ENCODE data around the gene SKI.

The SKI gene

DNA sequence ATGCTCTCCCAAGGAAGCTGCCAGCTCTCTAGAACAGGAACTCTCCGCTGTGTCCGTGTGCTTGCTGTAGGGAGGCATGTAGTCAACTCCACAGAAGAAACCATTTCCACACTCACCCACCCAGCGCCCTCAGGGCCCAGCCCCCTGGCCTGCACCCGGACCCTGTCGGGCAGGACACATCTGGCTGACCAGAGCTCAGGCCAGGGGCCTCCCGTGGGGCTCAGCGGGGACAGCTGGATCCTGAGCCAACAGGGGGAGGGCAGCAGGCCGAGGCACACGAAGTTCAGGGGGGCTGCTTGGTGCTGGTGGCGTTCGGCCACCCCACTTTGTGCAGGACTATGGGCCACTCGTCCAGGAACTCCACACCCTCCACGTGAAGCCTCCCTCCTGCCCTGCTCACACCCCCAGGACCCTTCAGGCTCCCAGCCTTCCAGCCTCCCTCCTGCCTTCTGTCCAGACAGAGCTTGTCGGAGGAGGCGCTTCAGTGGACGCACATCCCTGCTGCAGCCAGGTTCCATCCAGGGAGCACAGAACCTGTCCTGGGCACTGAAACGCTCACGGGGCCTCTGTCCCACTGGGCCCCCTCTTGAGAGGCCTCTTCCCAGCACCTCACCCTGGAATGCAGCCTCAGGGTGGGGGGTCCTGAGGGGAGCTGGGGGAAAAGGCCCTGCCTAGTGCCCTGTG is 18.6 kb upstream of the SKI start:
- DNase-seq: no peak

DNA sequence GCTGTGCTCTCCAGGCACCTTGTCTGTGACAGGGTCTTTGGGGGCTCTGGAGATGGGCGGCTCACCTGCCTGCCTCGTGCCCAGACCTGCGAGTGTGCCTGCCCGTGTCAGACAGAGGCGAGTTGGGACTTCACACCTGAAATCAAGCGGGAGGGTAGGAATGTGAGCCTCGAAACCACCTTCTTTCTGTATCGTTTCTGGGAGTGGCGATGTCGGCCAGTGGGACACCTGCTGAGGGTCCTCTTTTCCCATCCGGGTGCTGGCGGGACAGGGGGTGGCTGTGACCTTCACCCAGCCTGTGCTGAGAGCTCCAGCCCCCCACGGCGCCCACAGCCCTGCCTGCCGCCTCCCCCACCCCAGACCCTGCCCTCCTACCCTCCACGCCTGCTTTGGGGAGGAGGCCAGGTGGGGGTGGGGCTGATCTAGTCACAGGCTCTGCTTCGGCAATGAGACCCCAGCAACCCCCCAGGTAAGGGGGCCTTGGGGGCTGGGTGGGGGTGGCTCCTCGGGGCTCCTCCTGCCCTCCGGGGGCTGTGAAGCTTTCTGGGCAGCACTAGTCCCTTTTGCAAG is 17.9 kb upstream of the SKI start:
- DNase-seq: no peak

DNA sequence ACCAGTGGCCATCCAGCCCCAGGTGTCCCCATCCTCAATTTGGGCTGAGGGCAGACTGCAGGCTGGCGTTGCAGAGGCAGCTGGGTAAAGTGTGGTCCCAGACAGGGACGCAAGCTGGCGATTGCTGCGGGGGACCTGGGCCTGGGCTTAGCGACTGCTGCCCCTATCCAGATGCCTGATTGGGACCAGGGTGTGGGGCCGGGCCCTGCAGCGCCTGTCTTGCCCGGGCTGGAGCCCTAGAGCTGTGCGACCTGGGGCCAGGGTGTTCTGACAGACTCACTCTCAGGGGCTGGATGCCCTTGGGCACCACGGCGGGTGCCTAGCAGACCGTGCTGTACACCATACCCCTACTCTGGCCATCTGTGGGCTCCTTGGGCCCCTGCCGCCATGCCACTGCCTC is 17.3 kb upstream of the SKI start:
- no peak for DNase-seq

- no peak for DNase-seq
These were observed 15.9 kb upstream of the SKI start for GRCh38 chr1:2212274-2212531.

- DNase-seq: peak; percentile 99
These were observed 15.3 kb upstream of the SKI start for GRCh38 chr1:2212532-2213491.

DNA sequence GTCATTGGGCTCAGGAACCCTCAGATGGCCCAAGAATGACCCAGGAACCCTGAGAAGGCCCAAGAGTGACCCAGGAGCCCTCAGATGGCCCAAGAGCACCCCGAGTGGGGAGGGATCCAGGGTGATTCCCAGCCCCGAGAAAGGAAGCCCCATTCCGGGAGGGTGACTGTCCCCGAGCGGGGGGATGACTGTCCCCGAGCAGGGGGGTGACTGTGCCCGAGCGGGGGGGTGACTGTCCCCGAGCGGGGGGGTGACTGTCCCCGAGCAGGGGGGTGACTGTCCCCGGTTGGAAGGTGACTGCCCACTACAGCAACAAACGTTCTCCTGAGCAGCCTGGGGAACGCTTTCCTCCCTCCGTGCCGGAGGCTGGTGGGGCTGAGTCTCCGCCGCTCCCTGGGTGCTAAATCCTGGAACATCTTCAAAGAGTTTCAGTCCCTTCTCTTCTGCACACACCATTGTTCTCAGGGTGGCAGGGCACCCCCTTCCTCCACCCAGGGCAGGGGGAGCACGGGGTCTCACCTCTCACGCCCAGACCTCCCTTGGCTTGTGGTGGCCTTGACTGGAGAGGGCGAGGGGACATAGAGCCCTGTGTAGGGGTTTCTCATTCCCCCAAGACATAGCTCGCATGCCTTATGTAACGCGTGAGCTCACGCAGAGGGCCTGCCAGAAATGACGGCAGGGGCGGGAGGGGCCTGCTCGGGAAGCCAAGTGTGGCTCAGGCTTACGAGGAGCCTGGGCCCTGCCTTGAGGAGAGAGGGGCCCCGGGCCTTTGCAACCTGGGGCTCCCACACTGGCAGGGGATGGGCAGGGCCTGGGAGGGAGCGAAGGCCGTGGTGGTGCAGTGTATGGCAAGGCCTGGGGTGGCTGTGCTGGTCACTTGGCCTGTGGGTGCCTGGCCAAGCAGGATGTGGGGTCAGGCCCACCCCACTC is 14.3 kb upstream of the SKI start:
- peak; percentile 89 for DNase-seq

GRCh38 chr1:2214541-2215241 is 13.4 kb upstream of the SKI start:
- DNase-seq: no peak

DNA sequence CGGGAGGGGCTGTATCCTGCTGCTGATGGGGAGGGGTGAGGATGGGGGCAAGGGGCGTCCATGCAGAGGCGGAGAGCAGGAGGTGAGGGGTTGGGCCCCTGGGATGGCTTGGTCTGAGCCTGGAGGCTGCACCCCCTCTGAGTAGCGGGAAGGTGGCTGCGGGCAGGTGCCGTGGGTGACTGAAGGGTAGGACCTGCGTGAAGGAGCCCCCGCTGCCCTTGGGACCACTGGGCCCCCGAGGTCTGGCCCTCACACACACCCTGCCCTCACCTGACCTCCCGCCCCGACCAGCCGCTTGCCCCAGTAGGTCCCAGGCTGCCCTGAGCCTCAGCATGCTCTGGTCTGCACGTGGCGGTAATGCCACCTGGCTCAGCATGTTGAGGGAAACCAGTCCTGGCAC is 12.8 kb upstream of the SKI start:
- DNase-seq: no peak

DNA sequence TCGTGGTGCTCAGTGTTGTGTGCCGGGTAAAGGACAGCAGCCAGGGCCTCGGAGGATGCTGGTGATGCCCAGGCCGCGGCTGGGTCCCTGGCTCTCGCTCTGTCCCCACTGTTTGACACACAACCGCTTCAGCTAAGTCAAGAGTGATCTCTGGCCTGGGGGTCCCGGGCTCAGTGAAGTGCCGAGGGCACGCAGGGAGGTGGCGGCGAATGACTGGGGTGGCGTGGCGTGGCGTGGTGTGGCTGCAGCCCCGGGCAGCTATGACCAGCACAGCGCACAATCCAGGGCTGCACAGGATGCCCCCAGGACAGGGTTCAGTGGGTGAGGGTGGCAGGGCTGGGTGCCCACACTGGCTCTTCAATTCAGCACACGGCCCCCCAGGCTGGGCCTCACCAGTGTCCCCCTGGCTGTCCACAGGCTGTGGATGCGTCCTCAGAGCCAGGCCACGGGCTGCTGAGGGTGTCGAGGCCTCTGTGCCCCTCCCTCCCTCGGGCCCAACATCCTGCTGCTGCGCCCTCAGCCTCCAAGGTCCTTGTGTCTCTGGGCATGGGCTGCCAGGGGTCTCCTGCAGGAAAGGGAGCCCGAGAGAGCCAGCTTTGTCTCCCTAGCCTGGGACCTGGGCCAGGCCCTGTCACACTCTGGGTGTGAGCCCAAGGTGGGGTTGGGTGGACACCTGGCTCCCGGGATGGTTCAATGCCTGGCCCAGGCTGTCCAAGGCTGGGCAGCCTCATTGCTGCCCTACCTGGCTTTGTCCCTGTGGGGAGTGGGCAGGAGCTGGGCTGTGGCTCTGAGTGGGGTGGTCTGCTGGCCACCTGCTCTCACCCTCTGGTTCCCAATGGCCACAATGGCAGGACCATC is 12.0 kb upstream of the SKI start:
- no peak for DNase-seq

- no peak for DNase-seq
These were observed 11.4 kb upstream of the SKI start for GRCh38 chr1:2216767-2217058.

DNA sequence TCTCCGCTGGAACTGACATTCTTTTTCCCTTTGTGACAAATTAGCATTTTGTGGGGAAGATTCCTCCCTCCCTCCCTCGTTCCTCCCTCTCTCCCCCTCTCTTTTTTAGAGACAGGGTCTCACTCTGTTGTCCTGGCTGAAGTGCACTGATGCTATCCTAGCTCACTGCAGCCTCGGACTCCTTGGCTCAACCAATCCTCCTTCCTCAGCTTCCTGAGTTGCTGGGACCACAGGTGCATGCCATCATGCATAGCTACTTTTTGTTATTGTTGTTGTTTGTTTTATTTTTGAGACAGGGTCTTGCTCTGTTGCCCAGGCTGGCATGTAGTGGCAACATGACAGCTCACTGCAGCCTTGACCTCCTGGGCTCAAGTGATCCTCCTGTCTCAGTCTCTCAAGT is 6.8 kb upstream of the SKI start:
- no peak for DNase-seq

DNA sequence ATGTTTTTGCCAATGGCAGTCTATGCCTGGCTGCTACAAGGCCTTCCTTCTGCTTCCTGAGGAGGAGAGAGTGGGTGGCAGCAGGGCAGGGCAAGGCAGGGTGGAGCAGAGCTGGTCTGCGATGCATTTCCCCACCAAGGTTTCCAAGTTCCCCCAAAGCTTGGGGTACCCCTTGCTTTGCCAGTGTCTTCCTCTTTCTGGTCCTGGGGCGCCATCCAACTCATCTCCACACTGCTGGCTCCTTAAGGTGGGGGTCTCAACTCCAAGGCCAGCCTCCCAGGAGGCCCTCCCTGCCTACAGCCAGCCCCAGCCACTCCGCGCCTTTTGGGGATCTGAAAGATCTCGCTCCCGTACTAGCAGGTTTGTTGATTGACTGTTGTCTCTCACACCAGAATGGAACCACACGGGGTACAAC is 3.9 kb upstream of the SKI start:
- DNase-seq: no peak

GRCh38 chr1:2224631-2225428 is 3.3 kb upstream of the SKI start:
- DNase-seq: no peak

DNA sequence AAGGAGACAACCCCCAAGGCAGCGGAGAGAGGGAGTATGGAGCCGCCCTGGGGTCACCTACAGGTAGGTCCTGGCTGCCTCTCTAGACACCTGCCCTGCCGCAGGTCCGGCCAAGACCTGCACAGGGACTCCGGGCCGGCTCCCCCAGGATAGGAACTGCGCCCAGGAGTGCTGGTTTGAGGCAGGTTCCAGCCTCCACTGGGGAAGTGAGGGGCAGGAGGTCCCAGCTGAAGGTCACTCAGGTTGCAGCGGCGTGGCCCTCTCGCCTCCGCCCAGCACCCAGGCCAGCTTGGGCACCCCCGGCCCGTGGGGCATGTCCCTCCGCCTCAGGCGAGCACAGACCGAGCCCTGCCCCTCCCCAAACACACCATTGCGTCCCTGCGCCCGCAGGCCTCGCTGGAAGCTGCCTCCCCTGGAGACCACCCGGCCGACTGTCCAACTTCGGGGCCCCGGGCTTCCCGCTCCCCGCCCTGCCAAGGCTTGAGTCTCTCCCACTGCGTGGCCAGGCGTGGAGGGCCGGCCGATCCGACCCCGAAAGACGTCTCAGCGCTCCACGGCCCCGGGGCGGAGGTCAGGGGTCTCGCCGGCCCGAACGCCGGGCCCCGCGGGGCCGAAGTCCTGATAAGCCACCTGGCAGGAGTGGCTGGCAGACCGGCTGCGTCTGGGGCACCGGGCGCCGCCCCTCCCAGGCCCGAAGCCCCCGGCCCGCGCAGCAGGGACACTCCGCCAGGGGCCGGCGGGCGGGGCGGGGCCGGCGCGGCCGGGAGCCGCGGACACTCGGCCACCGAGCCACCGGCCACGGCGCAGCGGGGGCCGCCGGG is 1.4 kb upstream of the SKI start:
- DNase-seq: no peak

DNA sequence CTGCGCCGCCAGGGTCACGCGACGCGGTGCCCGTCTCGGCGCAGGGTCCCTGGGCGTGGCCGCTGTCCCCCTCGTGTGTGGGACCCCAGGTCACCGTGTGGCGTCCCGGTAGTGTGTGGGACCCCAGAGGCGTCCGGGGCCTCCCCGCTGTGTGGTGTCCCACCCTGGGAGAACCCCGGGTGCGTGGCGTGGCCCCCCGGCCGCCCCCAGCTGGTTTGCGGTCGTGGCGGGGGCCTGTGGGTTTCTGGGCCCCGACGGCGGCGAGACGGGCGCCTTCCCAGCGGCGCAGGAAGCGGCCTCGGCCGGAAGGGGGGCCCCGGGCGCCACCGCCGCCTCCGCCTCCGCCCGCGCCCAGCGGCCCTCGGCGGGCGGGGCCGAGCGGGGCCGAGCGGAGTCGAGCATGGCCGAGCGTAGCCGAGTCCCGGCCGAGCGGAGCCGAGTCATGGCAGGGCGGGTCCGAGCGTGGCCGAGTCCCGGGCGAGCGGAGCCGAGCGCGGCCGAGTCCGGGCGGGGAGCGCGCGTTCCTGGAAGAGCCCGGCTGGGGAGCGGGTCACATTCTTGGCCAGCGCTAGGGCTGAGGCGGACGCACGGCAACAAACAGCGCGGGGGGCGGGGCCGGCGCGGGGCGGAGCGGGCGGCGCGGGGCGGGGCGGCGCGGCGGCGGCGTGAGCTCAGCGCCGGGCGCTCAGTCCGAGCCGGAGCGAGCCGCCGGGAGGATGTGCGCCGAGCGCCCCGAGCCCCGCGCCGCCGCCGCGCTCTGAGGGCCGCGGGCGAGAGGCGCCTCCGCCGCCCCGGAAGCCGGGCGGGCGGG is 568 bp upstream of the SKI start:
- peak; percentile 95 for DNase-seq

- no peak for DNase-seq
These were observed 546 bp downstream of the SKI start for GRCh38 chr1:2228694-2229036.

DNA sequence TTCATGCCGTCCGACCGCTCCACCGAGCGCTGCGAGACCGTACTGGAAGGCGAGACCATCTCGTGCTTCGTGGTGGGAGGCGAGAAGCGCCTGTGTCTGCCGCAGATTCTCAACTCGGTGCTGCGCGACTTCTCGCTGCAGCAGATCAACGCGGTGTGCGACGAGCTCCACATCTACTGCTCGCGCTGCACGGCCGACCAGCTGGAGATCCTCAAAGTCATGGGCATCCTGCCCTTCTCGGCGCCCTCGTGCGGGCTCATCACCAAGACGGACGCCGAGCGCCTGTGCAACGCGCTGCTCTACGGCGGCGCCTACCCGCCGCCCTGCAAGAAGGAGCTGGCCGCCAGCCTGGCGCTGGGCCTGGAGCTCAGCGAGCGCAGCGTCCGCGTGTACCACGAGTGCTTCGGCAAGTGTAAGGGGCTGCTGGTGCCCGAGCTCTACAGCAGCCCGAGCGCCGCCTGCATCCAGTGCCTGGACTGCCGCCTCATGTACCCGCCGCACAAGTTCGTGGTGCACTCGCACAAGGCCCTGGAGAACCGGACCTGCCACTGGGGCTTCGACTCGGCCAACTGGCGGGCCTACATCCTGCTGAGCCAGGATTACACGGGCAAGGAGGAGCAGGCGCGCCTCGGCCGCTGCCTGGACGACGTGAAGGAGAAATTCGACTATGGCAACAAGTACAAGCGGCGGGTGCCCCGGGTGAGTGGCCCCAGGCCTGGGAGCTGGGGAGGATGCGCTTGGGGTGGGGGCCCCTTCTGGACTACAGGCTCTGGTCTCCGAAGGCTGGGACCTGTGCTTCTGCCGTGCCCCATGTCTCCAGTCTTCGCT is 1.1 kb downstream of the SKI start:
- peak; percentile 56 for DNase-seq

Measured in fibroblast of skin of back (primary cell).